Measurements from ENCODE around the gene FRMD4A.
A peak's percentile ranks its signal among the peaks of the same experiment; 100 is the strongest.

The FRMD4A gene

GRCh38 chr10:13614530-13615332, 716.0 kb downstream of the FRMD4A start:
- peak; percentile 56 for DNase-seq (ENCODE audit: low read depth)

GRCh38 chr10:13613519-13613918, 717.2 kb downstream of the FRMD4A start:
- DNase-seq (ENCODE audit: low read depth), result peak; percentile 55

GRCh38 chr10:13612654-13613373, 717.9 kb downstream of the FRMD4A start:
- no peak for DNase-seq (ENCODE audit: low read depth)

- no peak for DNase-seq (ENCODE audit: low read depth)
These were observed 722.4 kb downstream of the FRMD4A start for GRCh38 chr10:13608246-13608853.

GRCh38 chr10:13604357-13605040, 726.2 kb downstream of the FRMD4A start:
- DNase-seq (ENCODE audit: low read depth), result no peak

GRCh38 chr10:13597909-13598308, 732.8 kb downstream of the FRMD4A start:
- DNase-seq (ENCODE audit: low read depth), result no peak

GRCh38 chr10:13594641-13595040, 736.1 kb downstream of the FRMD4A start:
- DNase-seq (ENCODE audit: low read depth), result no peak
